ENCODE measurements around the gene IGFLR1.

IGFLR1 gene

GRCh38 chr19:35723671-35724070, 18.6 kb downstream of the IGFLR1 start:
- no peak for DNase-seq (ENCODE audit: low spot score)

- DNase-seq (ENCODE audit: low spot score) = no peak
Observed at GRCh38 chr19:35722897-35723296, 19.4 kb downstream of the IGFLR1 start.

GRCh38 chr19:35722461-35722860, 19.8 kb downstream of the IGFLR1 start:
- no peak for DNase-seq (ENCODE audit: low spot score)

GRCh38 chr19:35721374-35721773, 20.9 kb downstream of the IGFLR1 start:
- DNase-seq (ENCODE audit: low spot score) = no peak

GRCh38 chr19:35720648-35721047, 21.6 kb downstream of the IGFLR1 start:
- no peak for DNase-seq (ENCODE audit: low spot score)

- no peak for DNase-seq (ENCODE audit: low spot score)
Observed at GRCh38 chr19:35720163-35720524, 22.1 kb downstream of the IGFLR1 start.

- DNase-seq (ENCODE audit: low spot score) = no peak
Observed at GRCh38 chr19:35719402-35720162, 22.7 kb downstream of the IGFLR1 start.

- no peak for DNase-seq (ENCODE audit: low spot score)
Observed at GRCh38 chr19:35718345-35719041, 23.8 kb downstream of the IGFLR1 start.

- DNase-seq (ENCODE audit: low spot score) = peak; percentile 99
Observed at GRCh38 chr19:35717665-35718344, 24.4 kb downstream of the IGFLR1 start, which contains the start of gene KMT2B. Gene KMT2B, plus strand, starts transcription at chr19:35718003. Its CDS starts 16 bp downstream, at chr19:35718019.

GRCh38 chr19:35716801-35717664, 25.2 kb downstream of the IGFLR1 start:
- peak; percentile 99 for DNase-seq (ENCODE audit: low spot score)

GRCh38 chr19:35715981-35716800, 26.1 kb downstream of the IGFLR1 start:
- peak; percentile 75 for DNase-seq (ENCODE audit: low spot score)

GRCh38 chr19:35715355-35715809, 26.9 kb downstream of the IGFLR1 start:
- DNase-seq (ENCODE audit: low spot score) = no peak

GRCh38 chr19:35714601-35715354, 27.5 kb downstream of the IGFLR1 start:
- no peak for DNase-seq (ENCODE audit: low spot score)

- DNase-seq (ENCODE audit: low spot score) = no peak
Observed at GRCh38 chr19:35713904-35714495, 28.3 kb downstream of the IGFLR1 start.

GRCh38 chr19:35713506-35713850, 28.8 kb downstream of the IGFLR1 start:
- DNase-seq (ENCODE audit: low spot score) = no peak

GRCh38 chr19:35712567-35713505, 29.4 kb downstream of the IGFLR1 start:
- no peak for DNase-seq (ENCODE audit: low spot score)

GRCh38 chr19:35710784-35711723, 31.2 kb downstream of the IGFLR1 start:
- no peak for DNase-seq (ENCODE audit: low spot score)

GRCh38 chr19:35708391-35708790, 33.9 kb downstream of the IGFLR1 start:
- DNase-seq (ENCODE audit: low spot score) = no peak

All from iPS-NIHi11 (cell line).